HG03095 (cell line): ENCODE data around the gene ZNF385A.

Experiments used
- ATAC-seq: cut with Tn5 transposase; IDR thresholded peaks from one replicate; pipeline ENCODE4 v1.9.1; 2021; ENCODE audit warnings: moderate library complexity; ENCODE audit not compliant: unreplicated experiment

ZNF385A gene

DNA sequence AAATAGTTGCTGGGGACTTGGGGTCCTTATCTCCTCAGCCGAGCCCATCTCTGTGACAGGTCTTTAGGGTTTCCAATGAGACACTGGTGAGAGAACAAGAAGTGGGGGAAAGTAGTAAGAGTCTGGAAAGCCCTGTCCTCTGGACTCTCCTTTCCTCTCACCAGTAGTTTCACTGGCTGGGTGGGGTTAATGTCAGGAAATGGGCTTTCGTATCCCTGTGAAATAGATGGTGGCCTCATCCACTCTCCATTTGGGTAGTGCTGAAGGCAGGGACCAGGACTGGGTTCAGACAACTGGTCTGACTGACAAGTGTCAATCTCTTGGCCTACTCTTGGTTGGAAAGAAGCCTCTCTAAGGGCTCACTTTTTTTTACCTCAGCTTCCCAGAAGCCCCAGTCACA is 7.5 kb downstream of the ZNF385A start:
- ATAC-seq, result no peak

DNA sequence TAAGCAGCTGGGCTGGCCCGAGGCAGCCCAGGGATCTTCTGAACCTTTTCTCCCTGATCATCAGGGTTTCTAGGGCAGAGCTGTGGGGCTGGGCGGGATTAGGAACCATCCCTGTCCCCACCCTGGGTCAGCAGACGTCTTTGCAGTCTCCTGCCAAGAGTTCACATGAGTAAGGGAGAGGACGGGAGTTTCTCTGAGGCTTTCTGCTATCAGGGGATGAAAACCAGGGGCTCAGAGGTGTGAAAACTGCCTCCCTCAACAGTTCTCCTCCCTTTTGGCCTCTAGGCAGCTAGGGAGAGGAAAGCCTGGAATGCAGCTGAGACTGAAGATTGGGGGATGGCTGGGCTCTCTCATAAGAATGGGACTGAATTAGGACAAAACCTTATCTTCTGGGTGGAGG is 7.9 kb downstream of the ZNF385A start:
- no peak for ATAC-seq

DNA sequence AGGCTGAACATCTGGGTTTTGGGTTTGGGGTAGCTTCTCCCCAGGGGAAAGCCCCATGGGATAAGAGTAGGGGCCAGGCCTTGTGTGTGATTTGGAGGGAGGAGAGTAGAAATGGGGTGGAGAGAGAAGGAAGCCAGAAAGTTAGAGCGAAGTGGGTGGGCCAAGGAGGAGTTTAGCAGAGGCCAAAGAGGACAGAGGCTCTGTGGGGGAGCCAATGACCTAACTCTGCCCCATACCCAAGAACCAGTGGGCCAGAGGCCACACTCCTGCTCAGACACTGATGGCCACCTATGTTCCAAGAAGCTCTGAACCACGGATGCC is 9.3 kb downstream of the ZNF385A start:
- ATAC-seq, result no peak

DNA sequence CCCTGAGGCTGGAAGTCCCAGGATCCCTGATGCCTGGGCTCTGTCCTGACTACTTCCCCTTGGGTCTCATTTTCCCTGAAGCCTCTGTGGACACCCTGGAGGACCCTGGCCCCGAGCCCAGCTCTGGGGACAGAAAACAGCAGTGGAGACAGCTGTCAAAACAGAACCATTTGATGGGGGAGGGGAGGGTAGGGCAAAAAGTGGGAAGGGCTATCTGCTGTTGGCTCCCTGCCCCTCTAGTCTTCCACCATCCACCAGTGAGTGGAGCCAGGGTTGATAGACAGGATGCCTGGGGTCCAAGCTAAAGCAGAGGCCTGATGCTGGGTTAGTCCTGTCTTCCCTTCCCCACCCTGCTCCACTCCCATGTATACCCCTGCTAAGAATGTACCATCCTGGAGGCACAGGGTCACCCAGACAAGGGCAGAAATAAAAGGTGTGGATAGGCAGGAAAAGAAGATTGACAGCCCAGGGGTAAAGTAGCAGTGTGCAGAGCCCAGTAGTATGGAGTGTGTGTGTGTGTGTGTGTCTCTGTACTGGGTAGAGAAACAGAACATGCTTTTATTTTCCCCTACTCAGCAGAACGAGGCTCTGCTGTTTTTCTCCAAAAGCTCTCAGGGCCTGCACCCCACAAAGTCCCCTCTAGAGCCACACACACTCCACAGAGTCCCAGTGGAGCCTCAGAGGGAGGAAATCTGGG is 9.8 kb downstream of the ZNF385A start:
- ATAC-seq, result no peak

DNA sequence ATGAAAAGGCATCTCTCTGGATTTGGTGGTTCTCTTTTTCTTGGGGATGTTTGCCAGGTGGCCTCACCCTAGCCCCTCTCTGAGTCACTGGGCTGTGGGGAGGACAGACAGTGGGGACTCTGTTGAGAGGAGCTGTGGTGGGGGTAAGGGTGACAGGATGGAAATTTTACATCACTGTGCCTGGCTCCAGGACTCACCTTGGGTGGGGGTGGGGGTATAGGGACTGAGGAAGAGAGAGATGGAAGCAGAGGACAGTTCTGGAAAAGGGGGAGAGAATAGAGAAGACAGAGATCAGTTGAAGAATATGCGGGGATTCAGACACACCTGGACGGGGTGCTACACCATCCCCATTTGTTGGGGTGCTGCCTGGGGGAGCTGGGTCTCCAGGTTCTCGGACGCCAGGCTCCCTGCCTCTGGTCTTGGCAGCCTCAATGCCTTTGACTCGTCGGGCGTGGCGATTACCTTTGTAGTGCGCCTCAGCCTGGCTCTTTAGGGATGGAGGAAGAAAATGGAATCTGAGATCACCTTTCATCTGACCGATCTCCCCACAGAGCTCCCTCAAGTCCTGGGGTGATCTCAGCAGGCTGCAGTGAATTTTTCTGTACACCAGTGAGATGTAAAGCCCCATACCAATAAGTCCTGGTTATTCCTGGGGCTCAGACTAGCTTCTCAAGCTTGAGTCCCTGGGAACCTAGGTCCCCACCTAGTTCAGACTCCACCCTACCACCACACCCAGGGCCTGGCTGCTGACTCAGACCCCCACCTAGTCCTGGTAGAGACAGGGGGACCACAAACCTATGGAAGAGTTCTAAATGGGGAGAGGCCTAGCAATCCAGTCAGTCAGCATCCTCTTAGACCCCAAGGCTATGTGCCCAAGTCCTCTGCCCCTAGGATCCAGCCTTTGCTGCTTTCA is 10.6 kb downstream of the ZNF385A start:
- ATAC-seq, result no peak

DNA sequence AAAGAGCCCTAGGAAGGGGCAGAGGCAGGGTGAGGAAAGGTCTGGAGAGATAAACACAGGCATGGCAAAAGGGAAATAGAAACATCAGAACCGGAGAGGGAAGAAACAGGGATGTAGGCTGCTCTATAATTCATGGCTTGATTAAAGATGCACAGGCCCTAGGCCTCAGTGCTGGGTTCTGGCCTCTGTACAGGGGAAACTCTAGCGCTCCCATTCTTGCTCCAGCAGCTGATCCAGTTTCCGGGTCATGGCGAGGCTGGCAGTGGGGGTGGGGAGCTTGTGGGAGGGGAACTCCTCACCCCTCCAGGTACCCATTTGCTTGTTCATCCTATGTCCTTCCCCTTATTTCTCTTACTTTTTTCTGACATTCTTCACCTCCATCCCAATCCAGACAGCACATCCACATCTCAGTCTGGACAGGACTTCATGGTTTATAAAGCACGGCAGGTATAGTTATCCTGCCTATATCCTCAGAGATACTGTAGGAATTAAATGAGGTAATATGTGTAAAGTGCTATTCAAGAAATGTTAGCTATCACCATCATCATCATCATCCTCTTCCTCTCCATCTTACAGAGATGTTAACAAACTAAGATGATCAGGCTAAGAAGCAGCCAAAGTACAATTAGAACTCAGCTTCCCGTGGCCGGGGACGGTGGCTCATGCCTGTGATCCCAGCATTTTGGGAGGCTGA is 12.3 kb downstream of the ZNF385A start:
- no peak for ATAC-seq

DNA sequence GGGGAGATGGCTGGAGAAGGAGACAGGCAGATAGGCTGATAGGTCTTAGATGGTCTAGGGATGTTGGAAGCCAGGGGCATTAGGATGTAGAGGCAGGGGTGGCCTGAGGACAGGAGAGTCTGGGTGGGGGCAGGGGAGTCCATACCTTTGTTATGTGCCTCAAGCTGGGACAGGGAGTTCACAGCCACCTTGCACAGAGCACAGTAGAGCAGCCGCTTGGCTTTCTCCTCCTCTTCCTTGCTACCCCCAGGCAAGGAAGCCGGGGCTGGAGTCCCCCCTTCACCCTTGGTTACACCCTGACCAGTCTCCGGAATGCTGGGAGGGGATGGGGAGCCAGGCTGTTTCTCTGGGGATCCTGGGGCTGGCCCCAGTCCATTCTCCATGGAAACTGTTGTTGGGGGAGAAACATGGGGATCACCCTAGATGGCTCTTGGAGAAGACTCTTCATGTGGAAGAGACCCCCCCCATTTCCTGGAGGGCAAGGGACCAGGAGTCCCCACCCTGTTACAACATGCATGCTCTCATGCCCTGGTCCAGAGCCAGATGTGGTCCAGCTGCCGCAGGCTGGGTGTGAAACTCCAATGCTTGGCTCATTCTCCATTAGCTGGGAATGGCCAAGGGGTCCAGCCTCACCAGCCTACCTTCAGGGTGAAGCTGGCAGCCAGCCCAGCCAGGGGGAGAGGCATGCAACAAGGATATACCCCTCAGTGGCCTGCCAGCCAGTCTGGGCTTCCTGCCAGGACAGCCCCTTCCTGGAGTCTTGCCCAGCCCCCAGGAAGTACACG is 13.0 kb downstream of the ZNF385A start:
- no peak for ATAC-seq

DNA sequence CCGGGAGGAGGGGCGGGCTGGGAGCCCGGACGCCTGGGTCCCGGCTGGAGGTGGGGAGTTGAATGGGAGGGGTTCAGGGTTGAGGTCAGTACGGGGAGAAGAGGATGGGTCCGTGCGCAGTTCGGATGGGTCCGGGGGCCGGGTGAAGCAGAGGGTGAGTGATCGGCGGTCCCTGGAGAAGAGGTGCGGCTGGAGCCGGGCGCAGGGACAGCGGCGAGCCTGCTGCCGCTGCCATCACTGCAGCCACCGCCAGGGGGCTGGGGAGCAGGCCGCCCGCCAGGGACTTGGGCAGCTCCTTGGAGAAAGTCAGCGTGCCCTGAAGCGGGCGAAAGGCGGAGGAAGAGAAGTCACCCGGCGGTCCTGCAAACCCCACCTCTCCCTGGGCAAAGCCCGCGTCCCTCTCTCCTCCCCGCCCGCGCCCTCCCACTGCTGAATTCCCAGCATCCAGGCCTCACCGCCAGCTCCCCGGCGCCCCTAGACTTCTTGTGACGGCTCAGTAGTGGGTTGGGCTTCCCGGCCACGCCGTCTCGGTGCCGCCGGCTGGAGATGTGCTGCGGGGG is 14.3 kb downstream of the ZNF385A start:
- ATAC-seq, result no peak

DNA sequence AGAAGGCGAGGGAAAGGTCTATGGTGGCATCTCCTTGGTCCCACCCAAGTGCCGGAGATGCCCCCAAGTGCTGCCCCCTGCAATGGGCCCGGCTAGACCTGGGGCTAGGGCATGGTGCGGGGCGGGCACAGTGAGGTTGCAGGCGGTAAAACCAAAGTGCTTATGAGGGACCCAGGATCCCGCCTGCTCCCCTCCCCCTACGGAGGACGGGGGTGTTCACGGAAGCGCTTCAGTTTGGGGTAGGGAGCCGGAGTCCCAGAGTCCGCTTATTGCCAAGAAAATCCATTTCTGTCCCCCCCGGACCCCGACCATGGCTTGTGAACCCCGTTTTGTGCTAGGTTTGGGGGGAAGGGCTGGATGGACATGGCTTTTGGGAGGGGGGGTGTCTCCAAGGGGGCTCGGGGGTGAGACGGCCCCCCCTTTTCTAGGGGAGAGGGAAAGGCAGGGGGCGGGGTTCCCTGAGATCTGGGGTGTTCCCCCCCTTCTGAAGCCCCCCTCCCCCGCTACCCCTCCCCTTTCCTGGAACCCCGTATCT is 14.9 kb downstream of the ZNF385A start:
- no peak for ATAC-seq

DNA sequence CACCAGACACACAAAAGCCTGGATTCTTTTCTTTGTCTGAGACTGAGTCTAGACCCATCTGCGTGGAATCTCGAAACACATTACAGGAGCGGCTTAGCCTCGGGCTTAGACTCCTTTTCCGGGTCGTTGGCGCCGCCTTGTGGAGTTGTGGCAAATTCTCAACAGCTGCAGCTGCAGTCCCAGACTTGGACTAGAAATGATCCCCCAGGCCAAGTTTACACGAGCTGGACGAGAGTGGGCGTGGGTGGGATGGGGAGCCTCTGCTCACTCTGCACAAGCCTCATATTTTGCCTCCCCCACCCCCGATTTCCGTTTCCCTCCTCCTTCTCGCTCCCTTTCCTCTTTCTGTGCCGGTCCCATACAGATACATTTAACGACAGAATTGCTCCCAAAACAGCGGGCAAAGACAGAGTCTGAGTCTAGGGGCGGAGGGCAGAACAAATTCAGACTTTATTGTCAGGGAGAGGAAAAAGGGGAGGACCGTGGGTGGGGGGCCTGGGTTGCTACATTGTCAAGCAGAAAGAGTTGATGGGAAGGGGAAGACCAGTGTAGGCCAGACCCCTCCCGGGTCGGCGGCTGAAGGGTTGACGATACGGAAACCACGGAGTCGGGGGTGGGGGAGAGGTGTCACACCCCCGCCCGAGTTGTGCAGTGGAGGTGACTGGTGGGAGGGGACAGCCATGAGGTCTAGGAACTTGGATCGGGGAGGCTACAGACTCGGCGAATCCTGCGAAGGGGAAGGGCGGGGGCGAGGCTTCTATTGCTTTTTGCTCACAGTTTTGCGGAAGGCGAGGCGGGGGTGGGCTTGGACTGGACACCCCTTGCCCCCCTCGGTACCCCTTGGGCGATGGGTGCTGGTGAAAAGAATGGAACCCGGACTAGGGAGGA is 15.6 kb downstream of the ZNF385A start:
- peak; percentile 59 for ATAC-seq

DNA sequence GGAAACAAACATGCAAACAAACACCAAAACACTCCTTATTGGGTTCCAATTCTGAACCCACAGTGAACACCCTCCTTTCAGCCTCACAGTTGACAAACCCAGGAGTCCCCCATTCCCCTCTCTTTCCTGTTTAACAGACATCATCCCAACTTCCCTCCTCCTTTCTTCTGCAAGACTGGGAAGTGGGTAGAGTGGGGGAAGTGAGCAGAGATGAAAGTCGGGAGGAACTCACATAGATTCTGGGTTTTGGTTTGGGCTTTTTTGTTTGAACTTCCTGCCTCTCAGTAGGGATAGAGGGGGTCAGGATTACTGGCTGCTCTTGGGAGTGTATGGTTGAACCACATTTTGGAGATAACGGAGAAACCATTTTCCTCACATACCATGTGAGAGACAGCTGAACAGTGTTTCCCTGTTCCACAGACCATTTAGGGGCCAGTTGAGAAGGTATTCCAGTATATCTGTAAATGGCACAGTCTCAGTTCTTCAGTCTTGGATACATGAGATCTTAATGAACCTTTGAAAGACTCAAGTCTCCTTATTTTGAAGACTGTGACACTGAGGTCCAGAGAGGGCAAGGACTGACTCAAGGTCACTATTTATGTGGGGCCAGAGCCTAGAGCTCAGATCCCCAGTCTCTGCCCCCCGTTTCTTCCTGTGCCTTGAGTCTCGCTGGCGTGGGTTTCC is 16.4 kb downstream of the ZNF385A start:
- no peak for ATAC-seq

DNA sequence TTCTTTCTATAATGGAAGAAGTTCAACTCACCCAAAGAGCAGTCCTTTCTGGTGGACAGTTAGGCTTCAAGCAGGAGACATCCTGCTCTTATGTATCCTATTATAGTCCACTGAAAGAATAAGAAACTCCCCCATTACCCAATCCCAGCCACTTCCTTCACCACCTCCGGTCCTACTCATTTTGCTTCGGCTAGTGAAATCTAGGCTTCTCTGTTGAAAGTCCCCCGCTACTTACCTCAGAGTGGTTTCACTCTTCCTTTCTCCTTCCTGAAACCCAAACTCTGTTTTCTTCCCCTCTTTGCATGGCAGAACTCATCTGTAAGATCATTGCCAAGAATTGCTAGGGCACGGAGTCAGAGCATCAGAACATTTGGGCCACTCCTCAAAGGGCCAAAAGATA is 20.1 kb downstream of the ZNF385A start, which contains the start of gene GPR84:
Gene GPR84 (minus strand): TSS at position 74 of the 400 bp plus-strand sequence. CDS start 635 bp downstream, outside the sequence.
- no peak for ATAC-seq

DNA sequence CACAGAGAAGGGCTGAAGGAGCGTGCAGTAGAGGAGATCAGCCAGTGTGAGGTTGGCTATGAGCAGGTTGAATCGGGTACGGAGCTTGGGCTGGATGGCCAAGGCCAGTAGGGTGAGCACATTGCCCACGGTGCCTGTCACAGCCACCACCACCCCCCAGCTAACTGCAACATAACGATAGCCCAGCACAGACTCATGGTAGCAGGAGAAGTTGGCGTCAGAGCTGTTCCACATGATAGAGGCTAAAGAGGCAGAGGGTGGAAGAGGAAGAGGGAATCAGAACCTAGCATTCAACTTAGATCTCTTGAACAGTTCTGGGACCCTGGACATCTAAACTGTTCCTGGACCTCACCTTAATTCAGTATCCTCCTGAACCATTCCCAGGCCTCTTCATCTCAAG is 20.9 kb downstream of the ZNF385A start:
- ATAC-seq, result no peak

DNA sequence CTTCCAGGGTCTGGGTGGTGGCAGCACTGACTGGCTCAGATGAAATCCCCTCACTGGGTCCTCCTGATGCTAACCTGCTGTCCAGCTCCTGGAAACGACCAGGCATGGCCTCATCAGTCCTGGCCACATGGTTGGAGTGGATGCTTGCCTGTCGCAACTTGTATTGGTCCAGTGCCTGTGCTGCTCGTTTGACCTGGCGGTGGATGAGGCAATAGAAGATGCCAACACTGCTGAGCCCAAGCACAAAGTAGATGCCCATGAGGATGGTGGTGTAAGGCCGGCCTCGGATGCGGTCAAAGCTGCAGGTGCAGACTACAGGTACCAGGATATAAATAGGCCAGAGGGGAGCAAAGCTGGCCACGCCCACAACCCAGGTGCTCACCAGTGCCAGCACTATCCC is 21.5 kb downstream of the ZNF385A start:
- ATAC-seq, result no peak

DNA sequence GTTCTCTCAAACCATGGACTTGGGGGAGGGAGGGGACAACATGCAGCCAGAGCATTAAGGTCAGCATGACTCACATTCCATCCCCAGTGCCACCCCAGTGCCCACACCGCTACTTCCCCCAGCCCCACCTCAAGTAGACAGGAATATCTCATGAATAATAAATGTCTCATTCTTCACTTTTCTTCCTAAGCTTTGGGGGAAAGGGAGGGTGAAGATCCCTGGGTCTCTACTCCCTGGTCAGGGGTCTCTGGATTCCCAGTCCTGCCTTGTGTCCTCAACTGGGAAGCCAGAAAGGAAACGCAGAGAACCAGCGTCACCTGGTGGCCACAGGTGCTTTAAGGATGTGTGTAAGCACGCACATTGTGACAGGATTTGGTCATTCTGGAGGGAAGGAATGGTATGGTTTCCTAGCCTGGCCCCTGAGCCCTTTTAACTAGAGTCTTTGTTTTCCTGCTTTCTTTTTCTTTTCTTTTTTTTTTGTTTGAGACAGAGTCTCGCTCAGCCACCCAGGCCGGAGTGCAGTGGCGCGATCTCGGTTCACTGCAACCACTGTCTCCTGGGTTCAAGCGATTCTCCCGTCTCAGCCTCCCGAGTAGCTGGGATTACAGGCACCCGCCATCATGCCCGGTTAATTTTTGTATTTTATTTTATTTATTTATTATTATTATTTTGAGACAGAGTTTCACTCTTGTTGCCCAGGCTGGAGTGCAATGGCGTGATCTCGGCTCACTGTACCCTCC is 23.6 kb downstream of the ZNF385A start:
- no peak for ATAC-seq

DNA sequence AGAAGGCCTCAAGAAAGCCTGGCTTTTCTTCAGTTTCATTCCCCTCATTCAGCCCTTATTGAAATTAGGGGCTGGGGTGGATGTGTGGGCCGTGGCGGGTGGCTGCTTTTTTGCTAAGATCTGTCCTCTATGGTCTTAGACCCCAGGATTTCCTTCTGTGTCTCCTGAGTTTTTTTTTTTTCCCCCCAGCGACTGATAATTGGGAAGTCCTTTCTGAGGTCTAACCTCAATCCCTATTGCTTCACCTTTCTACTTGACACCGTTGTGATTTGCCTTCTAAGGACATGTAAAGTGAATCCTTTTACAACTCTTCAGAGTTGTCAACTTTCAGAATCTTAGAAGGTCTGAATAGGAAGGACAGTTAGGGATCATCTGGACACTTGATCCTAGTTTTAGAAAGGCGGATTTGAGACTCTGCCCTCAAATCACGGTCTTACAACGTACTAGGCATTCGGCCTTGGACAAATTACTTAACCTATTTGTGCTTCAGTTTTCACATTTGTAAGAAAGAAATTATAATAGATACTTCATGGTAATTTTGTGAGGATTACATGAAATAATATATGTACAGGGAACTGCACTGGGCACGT is 24.7 kb downstream of the ZNF385A start:
- no peak for ATAC-seq

DNA sequence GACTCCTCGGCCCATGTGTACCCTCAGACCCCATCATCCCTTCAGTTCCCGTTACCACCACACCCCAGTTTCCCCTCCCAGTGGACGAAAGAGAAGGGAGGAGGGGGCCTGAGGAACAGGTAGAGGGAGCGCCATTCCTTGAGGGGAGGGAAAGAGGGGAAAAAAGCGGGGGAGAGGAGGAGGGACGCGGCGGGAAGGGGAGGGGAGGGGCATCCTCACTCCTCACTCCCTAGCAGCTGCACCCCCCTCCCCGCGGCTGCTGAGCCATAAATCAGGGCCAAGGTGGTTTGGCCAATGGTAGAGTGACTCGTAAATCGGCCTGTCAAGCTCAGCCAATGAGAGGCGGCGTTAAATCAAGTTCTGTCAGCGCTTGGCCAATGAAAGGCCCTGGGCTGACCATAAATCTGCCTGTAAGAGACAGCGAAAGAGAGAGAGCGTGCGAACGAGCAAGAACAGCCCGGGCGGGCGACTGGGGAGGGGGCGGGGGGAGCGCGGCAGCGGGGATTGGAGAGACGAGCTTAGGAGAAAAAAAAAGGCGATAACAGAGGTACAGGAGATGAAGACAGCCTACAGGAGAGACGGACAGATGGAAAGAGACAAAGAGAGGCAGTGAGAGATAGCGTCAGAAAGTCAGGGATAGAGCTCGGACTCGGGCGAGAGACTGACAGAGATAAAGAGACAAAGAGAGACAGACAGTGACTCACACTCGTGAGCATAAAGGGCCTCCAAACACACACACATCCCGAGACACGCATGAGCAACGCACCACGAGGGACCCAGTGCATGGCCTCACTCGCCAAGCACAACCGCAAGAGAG is 25.4 kb downstream of the ZNF385A start:
- peak; percentile 97 for ATAC-seq
